Stimulated activated CD4-positive, alpha-beta T cell treated with anti-CD3 and anti-CD28 coated beads, TNF-alpha, amount 100 ng/mL, for 48 hours (primary cell): ENCODE results near the gene KIAA0825.
"Not testable (repeated sequence)": the region's sequence is repeated elsewhere in the genome, so short reads cannot be mapped to it uniquely, and the experiment has no call there.

Experiments
- DNase-seq, 3 donors: peaks; one replicate each; pipeline ENCODE4 v3.0.0-alpha.2; 2020; ENCODE audit warnings: low read depth in 3 of 3

Gene KIAA0825

GRCh38 chr5:94175912-94176311 is 442.5 kb downstream of the KIAA0825 start:
- DNase-seq = no peak

GRCh38 chr5:94174748-94175411 is 443.5 kb downstream of the KIAA0825 start:
- DNase-seq = no peak

DNA sequence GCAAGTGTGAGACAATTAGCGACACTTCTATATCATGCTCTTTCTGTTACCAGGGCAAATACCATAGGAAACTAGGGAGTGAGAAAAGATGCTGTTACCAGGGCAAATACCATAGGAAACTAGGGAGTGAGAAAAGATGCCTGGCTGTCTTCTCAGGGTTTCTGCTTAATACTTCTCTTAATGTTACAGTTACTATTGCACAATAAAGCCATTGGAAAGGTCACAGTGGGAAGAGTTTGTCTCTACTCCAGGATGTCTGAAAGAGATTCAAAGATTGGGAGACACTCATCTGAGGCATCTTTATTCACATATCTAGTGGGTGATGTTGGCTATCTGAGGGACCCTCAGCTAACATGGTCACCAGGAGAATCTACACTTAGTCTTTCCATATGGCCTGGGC is 445.3 kb downstream of the KIAA0825 start:
- DNase-seq = no peak

DNA sequence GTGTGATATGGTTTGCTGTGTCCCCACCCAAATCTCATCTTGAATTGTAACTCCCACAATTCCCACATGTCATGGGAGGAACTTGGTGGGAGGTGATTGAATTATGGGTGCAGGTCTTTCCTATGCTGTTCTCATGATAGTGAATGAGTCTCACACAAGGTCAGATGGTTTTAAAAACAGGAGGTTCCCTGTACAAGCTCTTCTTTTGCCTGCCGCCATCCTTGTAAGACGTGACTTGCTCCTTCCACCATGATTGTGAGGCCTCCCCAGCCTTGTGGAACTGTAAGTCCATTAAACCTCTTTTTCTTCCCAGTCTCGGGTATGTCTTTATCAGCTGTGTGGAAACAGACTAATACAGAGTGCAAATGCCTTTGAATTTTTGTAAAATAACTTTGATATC is 447.3 kb downstream of the KIAA0825 start:
- DNase-seq = not testable (repeated sequence)

DNA sequence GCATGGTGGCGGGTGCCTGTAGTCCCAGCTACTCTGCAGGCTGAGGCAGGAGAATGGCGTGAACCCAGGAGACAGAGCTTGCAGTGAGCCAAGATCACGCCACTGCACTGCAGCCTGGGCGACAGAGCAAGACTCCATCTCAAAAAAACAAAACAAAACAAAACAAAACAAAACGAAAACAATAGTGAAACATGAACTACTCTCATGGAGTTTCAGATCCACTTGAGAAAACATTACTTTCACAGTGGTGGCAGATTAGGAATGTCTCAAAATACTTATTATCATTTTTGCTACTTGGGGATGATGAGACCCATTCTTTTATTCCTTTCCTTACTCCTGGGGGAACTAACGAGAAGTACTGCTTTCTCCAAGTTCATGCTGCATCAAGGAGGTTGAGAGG is 448.2 kb downstream of the KIAA0825 start:
- DNase-seq = not testable (repeated sequence)

GRCh38 chr5:94168151-94168550 is 450.3 kb downstream of the KIAA0825 start:
- no peak for DNase-seq

- no peak for DNase-seq
These were observed 456.6 kb downstream of the KIAA0825 start for GRCh38 chr5:94161801-94162200.

- DNase-seq = no peak
These were observed 459.3 kb downstream of the KIAA0825 start for GRCh38 chr5:94159144-94159543.

- no peak for DNase-seq
These were observed 460.5 kb downstream of the KIAA0825 start for GRCh38 chr5:94157704-94158539.

DNA sequence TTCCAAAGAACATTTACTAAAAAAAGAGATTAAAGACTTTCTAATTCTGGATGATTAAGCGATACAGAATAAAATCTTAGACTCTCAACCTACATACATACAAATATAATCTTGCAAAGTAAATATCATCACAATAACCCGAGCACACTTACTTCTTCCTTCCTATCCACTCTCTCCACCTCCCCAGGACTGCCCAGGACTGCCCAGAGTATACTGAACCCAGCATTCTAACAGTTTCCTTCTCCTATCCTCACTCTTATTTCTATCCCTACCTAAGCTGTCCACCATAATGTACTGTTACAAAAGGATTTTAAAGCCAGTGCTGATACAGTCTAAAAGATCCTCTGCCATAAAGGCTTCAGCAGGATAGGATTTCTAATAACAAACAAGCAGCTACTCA is 463.7 kb downstream of the KIAA0825 start:
- no peak for DNase-seq

DNA sequence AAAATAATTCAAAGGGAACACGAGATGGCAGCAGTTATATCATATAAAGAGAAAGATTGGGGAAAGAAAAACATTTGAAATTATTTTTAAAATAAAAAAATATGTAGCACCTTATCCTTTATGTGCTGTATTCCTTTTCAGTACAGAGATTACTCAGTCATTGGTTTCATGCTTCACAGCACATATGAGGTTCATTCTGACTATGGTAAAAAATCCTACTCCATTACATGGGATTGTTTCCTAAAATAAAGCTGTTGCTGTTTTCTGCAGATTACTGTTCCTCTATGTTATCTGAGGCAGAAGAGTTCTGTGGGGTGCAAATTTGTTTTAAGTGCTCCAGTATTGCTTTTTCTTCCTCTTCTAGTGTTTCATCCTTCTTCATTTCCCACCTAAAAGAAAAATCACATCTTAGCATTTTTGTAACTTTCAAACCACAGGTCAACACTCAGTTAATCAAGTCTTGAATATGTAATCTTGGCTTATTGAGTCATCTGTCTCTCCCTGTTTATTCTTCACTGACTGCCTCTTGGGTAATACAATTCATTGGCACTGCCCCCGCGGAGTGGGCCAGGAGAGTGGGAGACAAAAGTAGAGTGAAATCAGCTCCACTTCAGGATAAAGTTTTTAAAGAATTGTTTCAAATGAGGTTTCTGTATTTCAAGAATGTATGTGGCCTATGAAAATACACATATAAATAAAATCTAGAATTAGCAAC is 464.5 kb downstream of the KIAA0825 start:
- no peak for DNase-seq

DNA sequence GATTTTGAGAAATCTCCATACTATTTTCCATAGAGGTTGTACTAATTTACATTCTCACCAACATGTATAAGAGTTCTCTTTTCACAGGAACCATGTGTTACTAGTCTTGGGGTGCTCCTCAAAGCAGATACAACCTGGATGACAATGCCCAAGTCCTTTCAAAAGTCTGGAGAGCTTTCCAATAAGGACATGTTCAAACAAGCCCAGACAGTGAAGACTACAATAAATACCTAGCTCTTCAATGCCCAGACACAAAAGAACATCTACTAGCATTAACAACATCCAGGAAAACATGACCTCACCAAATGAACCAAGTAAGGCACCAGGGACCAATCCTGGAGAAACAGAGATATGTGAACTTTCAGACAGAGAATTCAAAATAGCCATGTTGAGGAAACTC is 474.8 kb downstream of the KIAA0825 start:
- DNase-seq = not testable (repeated sequence)

DNA sequence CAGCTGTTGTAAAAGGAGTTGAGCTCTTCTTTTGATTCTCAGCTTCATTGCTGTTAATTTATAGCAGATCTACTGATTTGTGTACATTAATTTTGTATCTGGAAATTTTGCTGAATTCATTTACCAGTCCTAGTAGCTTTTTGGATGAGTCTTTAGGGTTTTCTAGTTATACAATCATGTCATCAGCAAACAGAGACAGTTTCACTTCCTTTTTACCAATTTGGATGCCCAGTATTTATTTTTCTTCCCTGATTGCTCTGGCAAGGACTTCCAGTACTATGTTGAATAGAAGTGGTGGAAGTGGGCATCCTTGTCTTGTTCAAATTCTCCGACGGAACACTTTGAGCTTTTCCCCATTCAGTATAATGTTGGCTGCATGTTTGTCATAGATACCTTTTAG is 478.1 kb downstream of the KIAA0825 start:
- no peak for DNase-seq

GRCh38 chr5:94130077-94130476 is 488.3 kb downstream of the KIAA0825 start:
- no peak for DNase-seq

- DNase-seq = no peak
These were observed 493.3 kb downstream of the KIAA0825 start for GRCh38 chr5:94125107-94125506.

- not testable (repeated sequence) for DNase-seq
These were observed 502.1 kb downstream of the KIAA0825 start for GRCh38 chr5:94116317-94116716.

- no peak for DNase-seq
These were observed 505.3 kb downstream of the KIAA0825 start for GRCh38 chr5:94113087-94113486.

GRCh38 chr5:94111209-94112004 is 507.0 kb downstream of the KIAA0825 start:
- DNase-seq = peak; percentile 85 to 91 (median 87)

- DNase-seq = no peak
These were observed 514.7 kb downstream of the KIAA0825 start for GRCh38 chr5:94103514-94104245.
